Hematopoietic multipotent progenitor cell treated with erythropoietin and hydrocortisone succinate and interleukin-3 and kit ligand, for 4 days (in vitro differentiated cells): Measurements from ENCODE around the gene RDM1.

ENCODE experiments used
- DNase-seq: peaks from one replicate; pipeline ENCODE4 v3.0.0-alpha.2; 2015

Gene RDM1

DNA sequence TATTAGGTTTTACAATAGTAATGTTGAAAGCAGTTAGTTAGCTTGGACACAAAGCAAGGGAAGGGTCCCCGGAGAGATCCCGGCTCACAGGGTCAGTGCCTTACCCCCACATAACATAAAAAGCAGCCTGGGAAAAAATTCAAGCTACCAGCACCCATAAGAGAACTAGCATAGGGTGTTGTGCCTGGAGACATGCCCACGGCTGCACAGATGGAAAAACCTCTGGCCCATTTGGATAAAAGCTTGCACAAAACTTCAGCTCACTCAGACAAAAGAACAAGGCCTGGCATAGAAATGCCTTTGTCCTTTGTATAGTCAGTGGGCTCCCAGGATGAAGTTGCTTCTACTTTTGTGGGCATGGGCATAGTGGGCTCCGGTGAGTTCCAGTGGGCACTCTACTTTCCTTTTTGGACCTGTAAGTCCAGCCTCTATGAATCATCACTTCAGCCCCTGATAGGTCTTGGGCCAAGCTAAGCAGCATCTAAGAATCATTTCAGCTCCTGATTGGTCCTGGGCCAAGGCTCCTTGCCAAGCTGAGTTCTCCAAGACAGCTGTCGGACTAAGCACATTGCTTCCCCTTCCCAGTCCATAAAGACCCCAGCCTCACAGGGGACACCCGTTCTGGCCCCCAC lies 1.3 kb upstream of the RDM1 start:
- DNase-seq, result no peak

DNA sequence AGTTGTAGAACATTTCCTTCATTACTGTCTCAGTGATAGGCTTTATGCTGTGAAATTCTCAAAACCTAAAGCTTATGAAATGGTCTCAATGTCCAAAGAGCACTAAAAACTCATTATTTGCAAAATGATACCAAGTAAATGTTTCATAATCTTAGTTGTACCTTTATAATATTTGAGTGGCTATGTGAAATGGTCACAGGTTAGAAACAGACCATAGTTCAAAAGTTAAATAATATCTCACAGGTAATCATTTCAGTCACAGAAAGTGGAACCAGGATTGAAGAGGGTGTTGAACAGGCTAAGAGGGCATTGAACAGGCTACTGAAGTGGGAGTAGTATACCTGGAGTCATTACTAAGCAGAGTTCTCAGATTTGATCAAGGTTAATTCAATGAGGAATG lies 2.9 kb downstream of the RDM1 start:
- DNase-seq, result no peak

DNA sequence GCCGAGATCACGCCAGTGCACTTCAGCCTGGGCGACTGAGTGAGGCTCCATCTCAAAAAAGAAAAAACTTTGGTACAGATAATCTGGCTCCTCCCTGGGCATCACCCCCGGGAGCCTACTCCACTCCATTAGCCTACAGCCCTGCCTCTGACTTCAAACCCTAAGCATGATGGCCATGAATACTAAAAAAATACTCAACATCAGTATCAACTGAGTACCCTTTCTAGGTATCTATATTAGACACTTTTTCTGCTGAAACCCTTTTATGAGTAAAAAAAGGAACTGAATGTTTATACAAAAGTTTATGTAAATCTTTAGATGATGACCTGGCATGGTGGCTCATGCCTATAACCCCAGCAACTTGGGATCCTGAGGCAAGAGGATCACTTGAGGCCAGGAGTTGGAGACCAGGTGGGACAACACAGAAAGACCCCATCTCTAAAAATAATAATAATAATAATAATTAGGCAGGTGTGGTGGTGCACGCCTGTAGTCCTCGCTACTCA lies 6.9 kb downstream of the RDM1 start:
- no peak for DNase-seq

DNA sequence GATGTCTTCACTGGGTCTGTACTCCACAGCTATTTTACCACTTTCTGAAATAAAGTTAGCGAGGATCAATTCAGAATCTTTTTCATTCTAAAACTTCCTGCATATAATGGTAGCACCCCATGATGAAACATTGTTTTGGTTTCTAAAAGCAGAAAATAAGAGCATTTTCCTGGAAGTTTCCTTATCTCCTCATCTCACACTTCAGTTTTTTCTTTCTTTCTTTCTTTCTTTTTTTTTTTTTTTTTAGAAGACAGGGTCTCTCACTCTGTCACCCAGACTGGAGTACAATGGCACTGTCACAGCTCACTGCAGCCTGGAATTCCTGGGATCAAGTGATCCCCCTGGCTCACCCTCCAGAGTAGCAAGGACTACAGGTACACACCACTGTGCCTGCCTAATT lies 10.3 kb downstream of the RDM1 start:
- DNase-seq, result no peak

DNA sequence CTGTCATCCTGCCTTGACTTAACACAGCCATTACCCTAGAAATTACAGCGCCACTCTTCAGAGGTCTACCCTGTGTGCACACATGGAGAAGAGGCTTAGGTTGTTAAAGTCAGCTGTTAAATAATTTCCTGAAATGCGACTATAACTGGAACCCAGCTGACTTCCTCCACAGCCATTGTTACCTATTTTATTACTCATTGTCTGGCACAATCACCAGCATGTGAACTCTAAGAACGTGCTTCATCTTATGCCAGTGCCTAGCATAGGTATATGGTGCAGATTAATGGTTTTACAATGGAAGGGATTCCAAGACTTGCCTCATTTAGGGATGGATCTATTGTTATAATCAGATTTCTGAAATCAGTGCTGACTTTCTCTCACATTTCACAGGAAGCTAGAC lies 11.9 kb downstream of the RDM1 start:
- no peak for DNase-seq

DNA sequence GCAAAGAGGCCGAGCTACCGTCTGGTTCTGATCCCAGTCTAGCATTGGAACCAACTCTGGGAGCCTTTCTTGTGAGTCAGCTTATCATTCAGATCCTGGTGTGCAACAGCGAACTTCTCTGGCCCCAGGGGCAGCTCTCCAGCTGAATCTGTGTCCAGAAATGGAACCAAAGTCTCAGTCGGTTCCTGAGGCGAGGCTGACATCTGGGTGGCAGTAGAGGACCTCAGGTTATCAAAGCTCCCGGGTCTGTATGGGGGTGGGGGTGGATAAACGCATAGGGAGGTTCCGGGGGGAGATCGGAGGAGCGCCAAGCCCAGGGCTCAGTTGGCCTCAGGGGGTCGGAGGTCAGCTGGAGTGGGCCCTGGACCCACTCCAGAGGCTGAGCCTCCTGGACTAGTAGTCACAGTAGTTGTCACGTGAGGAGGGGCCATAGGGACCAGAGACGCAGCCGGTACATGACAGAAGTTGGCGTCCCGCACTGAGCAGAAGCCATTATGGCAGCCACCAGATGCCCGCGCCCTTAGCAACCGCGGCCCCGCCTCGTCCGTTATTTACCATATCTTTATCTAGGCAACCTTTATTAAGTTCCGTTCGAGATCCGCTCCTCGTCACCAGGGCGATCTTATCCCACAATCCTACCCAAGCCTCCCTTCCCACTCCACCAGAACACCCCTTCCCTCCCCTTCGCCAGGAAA lies 12.9 kb downstream of the RDM1 start:
- no peak for DNase-seq

DNA sequence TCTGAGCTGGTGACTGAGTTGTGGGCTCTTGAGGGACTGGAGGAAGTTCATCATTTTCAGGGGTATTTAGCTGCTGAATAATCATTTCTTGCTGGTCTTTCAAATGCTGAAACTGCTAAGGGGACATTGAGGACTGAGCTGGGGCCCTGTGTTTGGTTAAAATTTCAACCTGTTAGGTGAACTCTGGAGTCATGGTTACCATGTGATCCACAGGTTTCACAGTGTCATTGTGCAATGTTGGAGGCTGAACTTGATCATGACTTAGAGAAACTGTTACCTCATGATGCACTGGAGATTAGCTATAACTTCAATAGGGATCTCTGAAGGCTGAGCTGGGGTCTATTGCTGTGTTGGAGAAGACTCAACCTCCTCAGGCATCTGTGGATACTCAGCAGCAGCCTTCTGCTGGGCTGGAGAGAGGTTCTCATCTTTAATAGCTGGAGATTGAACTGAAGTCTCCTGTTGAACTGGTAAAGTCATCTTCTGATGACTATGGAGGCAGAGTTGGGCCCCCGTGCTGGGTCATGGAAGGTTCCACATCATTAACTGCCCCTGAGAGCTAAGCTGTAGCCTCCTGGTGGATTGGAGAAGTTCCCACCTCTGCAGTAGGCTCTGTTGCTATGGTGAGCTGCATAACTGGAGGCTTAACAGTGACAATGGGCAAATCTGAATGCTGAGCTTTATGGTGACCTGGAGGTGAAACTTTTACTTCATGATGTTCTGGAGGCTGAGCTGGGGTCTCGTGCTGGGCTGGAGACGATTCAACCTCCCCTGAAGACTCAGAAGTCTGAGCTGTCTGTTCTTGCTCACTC lies 15.2 kb downstream of the RDM1 start:
- no peak for DNase-seq

DNA sequence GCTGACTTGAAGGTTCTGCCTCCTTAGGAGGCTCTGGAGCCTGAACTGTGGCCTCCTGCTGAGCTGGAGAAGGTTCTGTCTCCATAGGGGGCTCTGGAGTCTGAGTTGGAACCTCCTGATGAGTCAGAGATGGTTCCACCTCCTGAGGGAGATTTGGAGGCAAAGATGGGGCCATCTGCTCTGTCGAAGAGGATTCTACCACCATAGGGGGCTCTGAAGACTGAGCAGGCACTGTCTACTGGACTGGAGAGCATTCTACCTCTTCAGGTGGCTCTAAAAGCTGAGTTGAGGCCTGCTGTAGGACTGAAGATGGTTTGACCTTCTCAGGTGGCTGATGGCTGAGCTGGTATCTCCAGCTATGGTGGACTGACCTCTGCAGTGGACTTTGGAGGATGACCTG lies 16.2 kb downstream of the RDM1 start:
- DNase-seq, result no peak

DNA sequence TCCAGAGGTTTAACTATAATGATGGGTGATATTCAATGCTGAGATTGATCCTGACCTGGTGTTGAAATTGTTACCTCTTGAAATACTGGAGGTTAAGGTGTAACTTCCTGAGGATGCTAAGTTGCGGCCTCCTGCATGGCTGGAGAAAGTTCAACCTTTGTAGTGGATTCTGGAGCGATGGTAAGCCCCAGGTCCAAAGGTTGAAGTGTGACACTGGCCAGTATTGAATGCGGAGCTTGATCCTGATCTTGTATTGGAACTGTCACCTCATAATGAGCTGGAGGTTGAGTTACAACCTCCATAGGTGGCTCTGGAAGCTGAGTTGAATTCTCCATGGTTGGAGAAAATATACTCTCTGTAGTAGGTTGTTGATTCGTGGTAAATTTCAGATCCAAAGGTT lies 17.0 kb downstream of the RDM1 start:
- DNase-seq, result no peak

DNA sequence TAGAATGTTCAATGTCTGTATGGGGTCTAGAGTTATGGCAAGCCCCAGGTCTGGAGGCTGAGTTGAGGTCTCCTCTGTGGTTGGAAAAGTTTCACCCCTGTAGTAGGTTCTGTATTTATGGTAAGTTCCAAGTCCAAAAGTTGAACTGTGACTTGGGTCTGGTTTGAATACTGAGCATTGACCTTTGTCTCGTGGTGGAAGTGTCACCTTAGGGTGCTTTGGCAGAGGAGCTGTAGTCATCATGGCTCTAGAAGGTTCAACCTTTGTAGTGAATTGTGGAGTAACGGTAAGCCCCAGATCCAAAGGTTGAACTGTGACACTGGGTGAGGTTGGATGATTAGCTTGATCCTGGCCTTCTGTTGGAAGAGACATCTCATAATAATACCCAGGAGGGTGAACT lies 17.6 kb downstream of the RDM1 start:
- no peak for DNase-seq

DNA sequence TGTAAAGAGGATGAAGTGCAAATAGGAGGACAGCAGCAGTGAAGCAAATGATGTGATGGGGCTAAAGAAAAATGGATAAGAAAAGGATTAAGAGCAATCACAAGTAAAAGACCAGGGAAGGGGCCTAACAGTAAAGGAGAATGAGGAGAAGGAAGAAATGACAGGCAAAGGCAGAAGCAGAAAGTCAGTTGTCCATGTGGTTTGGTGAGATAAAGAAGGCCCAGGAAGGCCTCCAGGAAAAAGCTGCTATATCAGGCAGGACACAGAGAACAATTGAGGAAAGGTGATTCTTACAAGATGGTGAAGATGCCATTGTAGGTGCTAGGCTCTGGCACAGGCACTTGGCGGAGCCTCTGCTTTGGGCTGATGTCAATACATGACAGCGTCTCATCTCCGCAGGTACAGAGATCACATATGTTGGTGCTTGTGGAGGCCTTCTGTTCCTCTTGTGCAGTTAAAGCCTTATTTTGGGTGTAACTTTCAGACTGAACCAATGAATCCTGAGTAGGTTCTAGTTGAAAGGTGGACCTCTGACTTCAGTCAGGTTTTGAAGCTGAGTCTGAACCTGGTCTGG lies 18.1 kb downstream of the RDM1 start:
- DNase-seq, result peak; percentile 67

DNA sequence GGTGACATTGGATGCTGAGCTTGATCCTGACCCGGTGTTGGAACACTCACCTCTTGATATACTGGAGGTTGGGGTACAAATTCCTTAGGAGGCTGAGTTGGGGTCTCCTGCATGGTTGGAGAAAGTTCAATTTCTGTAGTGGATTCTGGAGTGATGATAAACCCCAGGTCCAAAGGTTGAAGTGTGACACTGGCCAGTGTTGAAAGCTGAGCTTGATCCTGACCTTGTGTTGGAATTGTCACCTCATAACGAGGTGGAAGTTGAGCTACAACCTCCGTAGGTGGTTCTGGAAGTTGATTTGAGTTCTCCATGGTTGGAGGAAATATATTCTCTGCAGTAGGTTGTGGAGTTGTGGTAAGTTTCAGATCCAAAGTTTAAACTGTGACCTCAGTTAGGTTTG lies 21.2 kb downstream of the RDM1 start:
- DNase-seq, result no peak

DNA sequence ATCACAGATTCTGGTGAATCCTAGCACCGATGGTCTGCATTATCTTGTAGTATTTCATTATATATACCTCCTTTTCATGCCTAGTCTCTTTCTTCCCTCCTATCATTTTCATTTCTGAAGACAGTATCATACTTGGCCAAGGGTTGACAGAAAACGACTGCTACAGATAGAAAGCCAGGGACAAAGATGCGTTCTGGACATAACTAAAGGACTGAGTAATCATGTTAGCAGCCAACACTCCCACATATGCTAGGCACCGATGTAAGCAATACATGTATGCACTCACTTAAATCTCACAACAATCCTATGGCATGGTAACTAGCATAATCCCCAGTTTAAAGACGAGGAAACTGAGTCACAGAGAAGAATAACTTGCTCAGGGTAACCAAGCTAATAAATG lies 22.9 kb downstream of the RDM1 start:
- no peak for DNase-seq

DNA sequence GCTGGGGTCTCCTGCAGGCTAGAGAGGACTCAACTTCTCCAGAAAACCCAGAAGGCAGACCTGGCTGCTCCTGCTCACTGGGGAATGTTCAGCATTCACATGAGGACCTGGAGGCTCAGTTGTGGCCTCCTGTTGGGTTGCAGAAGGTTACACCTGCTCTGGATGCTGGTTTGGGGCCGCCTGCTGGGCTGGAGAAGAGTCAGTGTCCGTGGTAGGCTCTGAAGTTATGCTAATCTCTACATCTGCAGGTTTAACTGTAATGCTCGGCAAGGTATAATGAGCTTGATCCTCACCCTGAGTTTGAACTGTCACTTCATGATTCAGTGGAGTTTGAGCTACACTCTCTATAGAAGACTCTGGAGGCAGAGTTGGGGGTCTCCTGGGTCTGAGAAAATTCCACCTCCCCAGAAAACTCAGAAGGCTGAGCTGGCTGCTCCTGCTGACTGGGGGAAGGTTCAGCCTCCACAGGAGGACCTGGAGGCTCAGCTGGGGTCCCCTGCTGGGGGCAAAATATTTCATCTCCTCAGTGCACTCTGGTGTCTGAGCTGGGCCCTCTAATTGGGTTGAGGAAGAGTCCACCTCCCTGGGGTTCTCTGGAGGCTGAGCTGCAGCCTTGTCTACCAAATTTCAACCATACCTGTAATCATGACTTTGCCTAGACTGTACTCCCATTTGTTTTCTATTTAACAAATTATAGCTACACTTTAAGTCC lies 23.5 kb downstream of the RDM1 start:
- no peak for DNase-seq

DNA sequence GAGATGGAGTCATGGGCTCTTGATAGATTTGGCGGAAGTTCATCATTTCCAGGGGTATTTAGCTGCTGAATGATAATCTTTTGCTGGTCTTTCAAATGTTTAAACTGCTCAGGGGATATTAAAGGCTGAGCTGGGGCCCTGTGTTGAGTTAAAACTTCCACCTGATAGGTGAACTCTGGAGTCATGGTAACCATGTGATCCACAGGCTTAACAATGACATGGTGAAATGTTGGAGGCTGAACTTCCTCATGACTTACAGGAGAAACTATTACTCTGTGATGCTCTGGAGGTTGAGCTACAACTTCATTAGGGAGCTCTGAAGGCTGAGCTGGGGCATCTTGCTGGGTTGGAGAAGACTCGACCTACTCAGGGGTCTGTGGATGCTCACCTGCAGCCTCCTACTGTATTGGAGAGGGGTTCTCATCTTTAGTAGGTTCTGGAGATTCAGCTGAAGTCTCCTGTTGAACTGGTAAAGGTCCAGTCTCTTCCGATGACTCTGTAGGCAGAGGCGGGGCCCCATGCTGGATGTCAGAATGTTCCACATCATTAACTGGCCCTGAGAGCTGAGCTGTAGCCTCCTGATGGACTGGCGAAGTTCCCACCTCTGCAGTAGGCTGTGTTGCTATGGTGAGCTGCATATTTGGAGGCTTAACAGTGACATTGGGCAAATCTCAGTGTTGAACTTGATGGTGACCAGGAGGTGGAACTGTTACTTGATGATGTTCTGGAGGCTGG lies 24.2 kb downstream of the RDM1 start:
- DNase-seq, result no peak

DNA sequence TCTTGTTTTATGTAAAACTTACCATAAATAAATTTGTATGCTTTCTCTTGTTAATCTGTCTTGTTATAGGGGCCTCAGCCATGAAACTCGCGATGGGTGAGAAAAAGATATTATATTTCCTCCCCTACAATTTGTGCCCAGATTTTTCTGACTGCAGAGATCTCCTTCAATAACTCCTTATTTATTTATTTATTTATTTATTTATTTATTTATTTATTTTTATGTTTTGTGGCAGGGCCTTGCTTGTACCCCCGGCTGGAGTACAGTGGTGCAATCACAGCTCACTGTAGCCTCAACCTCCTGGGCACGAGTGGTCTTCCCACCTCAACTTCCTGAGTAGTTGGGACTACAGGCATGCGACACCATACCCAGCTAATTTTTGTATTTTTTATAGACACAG lies 27.1 kb downstream of the RDM1 start:
- DNase-seq, result no peak

DNA sequence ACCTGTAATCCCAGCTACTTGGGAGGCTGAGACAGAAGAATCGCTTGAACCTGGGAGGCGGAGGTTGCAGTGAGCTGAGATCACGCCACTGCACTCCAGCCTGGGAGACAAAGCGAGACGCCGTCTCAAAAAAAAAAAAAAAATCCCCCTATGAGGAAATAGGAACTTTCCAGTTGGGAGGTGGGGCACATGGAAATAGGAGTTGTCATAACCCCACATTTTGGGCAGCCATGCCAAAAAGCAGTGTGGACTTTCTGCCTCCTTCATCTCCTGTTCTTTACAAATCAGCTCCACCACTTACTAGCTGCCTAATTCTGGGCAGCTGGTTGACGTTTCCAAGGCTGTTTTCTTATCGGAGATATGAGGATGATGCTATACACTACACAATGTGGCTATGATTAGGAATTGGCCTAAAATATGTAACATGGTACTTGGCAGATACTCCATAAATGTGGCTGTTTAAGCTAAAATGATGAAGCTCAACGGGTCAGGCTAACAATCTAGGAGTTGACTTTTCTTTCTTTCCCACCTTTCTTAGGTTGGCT lies 28.9 kb downstream of the RDM1 start:
- no peak for DNase-seq

DNA sequence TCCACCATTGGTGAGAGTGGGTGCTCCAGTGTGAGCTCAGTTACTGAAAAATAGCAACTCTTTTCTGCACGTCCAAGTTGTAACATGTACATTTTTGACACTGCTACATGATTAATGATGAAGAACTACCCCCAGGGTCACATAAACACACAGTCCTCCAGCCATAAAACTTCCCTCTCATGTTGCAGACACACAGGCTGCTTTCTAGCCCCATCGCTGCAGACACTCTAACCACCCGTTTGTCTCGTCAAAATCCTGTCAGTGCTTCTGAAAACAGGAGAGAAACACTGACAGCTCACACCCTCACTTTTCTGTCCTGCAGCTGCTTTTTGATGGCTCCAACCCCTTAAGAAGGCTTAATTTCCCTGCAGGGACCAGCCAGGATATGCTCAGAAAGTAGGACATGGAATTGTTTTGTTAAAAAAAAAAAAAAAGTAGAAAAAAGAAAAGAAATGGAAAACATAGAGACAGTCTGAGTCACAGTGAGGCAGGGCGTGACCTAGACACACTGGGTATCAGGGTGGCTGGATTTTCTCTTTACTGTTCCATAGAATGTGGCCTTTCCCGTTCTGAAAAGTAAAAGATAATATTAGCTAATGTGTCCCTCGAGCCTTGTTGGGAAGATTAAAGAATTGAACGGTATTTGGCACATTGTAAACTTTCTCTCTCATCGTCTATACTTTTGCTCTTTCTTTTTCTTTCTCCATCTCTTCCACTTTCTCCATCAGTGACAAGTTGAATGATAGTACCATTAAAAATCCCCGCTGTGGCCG lies 29.7 kb downstream of the RDM1 start:
- no peak for DNase-seq

DNA sequence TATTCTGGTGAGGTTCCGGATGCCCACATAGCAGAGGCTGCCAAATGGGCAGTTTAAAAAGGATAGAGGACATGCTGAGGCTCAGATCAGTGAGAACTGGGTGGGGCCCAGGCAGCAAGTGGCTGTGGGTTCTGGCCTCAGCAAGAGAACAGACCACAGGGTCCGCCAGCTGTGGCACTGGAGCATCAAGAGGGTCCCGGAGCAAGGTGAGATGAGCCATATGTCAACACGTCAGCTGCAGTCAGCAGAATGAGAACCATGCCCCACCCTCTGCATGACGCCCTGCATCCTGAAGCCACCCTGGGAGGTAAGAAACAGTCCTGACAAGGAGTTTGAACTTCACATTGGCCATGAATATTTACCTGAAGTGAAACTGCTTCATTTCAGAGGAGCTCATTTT lies 30.3 kb downstream of the RDM1 start:
- DNase-seq, result no peak

DNA sequence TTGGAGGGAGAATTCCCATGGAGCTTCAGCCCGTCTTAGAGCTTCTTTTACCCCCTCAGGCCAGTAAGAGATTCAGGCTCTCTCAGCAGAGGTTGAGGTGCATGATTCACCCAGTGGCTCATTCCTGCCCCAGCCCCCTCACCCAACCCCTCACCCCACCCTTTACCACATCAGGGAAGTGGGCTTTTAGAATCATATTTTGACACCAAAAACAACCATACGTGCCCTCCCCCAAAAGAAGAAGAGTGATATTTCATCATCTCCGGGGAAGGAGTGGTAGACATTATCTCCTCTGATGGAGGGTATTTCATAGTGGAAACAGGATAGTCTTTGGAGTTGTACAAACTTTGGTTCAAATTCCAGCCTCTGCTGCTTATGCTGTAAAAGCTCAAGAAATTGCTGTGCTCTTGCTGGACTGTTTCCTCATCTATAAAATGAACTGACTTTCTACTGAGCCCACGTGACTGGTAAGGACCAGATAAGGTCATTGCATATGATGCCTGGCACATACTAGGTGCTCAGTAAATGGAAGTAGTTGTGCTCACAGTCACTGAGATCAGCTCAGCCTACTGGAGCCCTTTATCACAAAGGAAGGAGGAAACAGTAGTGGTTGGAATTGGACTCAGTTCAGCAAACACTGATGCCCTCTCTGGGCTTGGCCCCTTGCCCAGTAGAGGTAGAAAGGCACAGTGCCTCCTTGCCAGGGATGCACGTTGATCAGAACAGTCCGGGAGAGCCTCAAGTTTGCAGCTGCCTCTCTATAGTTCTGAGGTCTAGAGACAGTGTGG lies 32.1 kb downstream of the RDM1 start:
- DNase-seq, result peak; percentile 83
